ENCODE data around the gene PMPCB.
"Not testable (repeated sequence)": the region's sequence is repeated elsewhere in the genome, so short reads cannot be mapped to it uniquely, and the experiment has no call there.

Gene PMPCB, protein sequence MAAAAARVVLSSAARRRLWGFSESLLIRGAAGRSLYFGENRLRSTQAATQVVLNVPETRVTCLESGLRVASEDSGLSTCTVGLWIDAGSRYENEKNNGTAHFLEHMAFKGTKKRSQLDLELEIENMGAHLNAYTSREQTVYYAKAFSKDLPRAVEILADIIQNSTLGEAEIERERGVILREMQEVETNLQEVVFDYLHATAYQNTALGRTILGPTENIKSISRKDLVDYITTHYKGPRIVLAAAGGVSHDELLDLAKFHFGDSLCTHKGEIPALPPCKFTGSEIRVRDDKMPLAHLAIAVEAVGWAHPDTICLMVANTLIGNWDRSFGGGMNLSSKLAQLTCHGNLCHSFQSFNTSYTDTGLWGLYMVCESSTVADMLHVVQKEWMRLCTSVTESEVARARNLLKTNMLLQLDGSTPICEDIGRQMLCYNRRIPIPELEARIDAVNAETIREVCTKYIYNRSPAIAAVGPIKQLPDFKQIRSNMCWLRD

GRCh38 chr7:103296901-103297836 lies at the start of gene PMPCB:
Gene PMPCB (plus strand): TSS chr7:103297435. CDS start chr7:103297460, 25 bp downstream.
- DNase-seq = peak; percentile 74 to 87

GRCh38 chr7:103253699-103254506 lies 43.3 kb upstream of the PMPCB start:
- DNase-seq = not testable (repeated sequence)

- not testable (repeated sequence) for DNase-seq
These were observed 33.2 kb upstream of the PMPCB start for GRCh38 chr7:103264054-103264453.

DNA sequence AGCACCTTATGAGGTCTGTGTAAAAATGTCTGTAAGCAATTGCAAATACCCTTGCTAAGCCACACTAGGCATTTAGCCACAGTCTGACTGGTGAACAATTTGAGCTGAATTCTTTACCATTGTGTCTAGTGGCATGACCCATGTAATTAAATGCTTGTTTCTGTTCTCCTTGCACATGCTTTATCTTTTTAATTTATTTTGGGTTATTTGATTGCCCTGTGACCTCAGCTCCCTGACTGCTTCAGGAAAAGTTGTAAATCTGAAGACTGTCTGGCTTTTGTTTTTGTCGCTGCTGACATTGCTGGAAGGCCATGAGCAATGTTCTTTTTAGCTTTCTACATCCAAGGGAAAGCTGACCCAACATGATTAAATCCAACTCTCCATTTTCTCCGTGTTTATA lies 31.0 kb upstream of the PMPCB start:
- not testable (repeated sequence) for DNase-seq

DNA sequence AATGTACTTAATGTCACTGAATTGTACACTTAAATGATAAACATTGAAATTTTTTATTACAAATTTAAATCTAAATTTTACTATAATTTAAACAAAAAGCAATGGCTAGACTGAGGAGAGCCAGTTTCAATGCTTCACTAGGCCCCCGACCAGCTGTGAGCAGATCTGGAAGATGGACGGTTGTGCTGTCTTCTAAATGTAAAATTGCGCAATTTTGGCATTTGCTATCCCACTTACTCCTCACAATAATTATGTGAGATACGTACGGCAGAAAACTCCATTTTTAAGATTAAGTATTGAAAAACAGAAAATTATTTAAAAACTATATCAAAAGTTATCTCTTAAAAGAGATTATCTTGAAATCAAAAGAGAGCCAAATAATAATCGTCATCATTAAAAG lies 23.9 kb upstream of the PMPCB start:
- DNase-seq = not testable (repeated sequence)

DNA sequence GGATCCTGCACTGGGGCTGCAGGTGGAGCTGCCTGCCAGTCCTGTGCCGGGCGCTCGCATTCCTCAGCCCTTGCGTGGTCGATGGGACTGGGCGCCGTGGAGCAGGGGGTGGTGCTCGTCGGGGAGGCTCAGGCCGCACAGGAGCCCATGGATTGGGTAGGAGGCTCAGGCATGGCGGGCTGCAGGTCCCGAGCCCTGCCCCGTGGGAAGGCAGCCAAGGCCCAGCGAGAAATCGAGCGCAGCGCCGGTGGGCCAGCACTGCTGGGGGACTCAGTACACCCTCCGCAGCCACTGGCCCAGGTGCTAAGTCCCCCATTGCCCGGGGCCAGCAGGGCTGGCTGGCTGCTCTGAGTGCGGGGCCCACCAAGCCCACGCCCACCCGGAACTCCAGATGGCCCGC lies 22.4 kb upstream of the PMPCB start:
- not testable (repeated sequence) for DNase-seq

DNA sequence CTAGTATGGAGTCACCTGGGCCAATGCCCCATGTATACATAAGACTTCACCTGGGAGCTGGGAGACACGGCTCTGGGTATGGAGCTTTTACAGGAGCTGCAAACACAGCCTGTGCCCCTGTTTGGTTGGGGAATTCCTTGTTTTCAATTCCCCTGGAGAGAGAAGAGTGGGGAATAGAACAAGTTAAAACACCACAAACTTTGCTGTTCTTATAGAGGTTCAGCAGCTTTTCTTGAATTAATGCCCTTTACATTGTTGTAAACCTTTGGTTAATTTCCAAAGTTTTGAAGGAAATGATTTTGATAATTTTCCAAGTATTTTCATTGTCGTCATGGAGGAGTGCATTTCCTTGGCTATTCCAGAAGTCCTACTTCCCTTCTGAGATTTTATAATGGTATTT lies 19.0 kb upstream of the PMPCB start:
- not testable (repeated sequence) for DNase-seq

DNA sequence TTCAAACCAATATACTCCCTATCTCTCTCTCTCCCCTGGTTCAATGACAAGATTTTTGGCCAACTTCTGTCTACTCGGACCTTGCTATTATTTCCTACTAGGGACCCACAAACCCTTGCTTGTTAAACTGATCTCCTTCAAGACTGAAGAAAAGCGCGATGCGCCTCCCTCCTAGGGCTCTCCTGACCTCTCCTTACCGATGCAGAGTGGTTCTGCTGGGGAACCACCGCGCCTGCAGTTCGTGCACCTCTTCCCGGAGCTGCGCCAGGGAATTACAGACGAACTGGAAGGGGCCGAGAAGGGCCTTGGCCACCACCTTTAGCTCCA lies 17.6 kb upstream of the PMPCB start:
- peak in 1 of 2 experiments; percentile 56 for DNase-seq

DNA sequence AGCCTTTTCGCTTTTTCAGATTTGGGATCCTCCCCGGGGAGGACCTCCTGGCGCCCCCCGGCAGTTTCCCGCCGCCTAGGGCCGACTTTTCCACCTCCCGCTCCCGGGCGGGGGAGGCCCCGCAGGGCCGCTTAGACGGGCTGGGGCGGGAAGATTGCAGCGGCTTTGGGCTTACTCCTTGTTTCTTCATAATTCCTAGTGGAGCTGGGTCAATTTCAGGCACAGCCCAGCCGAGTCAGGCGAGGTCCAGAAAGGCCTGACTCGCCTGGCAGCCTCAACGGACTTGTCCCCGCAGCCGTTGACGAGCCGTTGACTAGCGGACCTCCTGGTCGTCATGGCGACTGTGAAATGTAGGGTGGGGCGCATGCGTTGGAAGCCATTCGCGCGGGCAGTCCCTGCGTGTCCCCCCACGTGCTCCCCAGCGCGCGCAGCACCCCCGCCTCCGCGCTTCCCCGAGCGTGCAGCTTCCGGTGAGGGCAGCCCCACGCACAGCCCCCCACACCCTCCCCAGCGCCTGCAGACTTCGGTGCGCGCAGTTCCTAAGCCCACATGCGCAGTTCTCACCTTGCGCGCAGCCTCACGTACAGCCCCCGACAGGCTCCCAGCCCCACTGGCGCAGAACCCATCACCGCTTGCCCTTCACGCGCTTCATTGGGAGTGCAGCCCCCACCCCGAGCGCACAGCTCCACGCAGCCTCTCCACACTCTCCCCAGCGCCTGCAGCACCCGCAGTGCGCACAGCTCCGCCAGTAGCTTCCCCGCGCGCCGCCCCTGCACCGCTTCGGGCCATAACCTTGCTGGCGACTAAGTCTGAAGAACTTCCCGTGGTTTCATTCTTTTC lies 17.1 kb upstream of the PMPCB start:
- DNase-seq = peak; percentile 45 to 67

DNA sequence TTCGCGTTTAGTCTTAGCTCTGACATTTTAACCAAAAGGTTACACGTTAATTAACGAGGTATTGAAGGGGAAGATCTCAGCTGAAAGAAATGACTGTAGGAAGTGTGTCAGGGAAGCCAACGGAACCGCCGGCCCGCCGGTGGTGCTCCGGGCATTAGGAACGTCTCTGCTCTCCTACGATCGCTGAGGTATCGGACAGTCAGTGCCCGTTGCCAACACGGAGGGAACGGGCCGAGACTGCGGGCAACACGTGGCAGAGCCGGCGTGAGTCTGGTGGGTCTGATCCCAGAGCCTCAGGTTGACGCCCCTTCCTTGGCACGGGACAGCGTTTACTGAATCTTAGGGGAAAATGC lies 16.5 kb upstream of the PMPCB start:
- DNase-seq = not testable (repeated sequence)

- DNase-seq = not testable (repeated sequence)
These were observed 14.3 kb upstream of the PMPCB start for GRCh38 chr7:103282802-103283427.

DNA sequence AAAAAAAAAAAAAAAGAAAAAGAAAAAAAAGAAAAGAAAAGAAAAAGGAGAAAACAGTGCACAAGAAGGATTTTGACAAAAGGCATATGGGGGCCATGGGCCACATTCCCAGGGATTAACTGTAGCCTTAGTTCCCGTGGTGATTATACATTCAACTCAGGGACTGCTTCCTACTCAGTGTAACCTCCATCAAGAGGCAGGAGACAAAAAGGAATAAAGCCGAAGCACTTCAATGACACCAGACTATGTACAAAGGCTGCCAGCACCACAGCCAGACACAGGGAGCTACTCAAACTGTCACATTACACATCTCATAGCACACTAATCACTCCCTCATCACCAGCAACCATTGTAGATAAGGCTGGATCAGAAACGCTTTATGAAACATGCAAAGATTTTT lies 5.1 kb upstream of the PMPCB start:
- DNase-seq = no peak

DNA sequence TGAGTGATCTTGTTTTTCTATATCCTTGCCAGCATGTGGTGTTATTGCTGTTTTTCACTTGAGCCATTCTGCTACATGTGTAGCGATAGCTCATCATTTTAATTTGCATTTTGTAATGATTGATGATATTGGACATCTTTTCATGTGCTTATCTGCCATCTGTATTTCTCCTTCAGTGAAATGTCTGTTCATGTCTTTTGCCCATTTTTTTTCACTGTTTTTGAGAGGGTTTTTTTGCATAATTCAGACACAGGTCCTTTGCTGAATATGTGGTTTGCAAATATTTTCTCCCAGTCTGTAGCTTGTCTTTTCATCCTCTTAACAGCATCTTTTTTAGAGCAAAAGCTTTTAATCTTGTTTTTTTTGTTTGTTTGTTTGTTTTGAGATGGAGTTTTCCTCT lies 3.7 kb upstream of the PMPCB start:
- no peak for DNase-seq

- no peak for DNase-seq
These were observed 573 bp downstream of the PMPCB start for GRCh38 chr7:103297837-103298179.

DNA sequence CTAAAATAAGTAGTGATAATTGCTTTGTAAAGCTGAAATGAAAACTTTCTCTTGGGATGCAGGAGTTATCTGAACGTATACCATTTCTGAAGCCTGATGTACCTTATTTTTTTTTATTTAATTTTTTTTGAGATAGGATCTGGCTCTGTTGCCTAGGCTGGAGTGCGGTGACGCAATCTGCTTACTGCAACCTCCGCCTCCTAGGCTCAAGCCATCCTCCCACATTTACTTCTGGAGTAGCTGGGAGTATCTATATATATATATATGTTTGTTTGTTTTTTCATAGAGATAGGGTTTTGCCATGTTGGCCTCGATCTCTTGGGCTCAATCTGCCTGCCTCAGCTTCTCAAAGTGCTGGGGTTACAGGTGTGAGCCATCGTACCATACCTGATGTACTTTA lies 2.4 kb downstream of the PMPCB start:
- DNase-seq = no peak

DNA sequence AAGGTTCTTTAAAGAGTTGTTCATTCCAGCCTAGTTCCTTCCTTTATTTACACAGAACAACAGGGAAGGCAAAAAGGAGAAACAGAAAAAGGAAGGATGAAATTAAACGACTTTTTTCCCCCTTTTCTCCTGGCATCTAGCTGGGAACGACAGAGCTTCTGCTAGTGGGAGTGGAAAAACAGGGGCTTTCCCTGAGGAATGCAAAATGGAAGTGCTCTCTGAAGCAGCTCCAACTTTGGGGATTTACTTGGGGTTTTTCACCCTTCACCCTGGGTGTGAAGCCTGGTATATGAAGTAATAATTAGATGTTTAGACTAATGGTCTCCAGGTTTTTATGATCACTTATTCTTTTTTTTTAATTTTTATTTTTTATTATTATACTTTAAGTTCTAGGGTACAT lies 4.2 kb downstream of the PMPCB start:
- no peak for DNase-seq

DNA sequence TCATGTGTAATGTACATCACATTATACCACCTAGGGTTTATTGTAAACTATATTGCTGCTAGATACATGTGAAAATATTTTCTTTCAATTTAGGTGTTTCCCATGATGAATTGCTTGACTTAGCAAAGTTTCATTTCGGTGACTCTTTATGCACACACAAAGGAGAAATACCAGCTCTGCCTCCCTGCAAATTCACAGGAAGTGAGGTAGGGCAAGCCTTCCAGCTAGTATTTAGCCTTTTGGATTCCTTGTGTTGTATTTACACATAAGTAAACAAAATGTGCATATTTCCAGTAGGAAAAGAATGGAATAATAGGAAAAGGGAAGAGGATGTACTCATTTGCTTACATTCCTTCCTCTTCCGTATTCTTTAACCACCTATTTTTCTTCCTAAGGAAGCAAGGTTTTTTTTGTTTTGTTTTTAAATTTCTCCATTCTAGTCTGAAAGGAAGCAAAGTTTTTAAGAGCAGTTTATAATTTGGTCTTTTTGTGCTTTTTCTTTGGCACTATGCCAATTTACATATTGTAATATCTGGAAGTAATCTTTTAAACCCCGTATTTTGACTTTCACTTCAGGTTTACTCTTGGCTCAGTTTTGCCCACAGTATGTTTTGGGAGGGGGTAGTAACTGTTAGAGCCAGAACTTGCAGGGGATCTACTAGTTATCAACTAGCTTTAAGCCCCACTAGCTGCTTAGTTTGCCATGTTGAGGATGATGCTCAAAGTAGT lies 10.4 kb downstream of the PMPCB start:
- no peak for DNase-seq

- DNase-seq = no peak
These were observed 17.6 kb downstream of the PMPCB start for GRCh38 chr7:103314852-103315251.

GRCh38 chr7:103316380-103316941 lies 19.2 kb downstream of the PMPCB start:
- DNase-seq = no peak

DNA sequence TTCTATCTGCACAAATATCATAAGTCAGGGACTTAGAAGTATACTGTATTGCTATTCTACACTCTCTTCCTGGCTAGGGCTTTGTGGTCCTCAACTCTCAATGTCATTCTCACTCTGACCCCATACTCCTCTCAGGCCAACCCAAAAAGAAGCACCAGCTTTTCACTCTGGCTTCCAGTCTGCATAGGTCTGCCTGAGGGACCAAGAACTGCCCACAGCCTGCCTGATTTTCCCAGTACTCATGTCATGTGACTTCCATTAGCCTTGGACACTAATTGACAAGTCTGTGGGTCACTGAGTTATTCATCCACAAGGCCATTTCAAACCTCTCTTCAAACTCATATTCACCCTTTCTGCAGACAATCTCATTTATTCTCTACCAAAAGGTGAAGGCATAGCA lies 19.8 kb downstream of the PMPCB start:
- DNase-seq = no peak

GRCh38 chr7:103325744-103326143 lies 28.5 kb downstream of the PMPCB start:
- no peak for DNase-seq

Measured in SW 1271 (cell line).